Stimulated activated CD8-positive, alpha-beta memory T cell treated with anti-CD3 and anti-CD28 coated beads, Interleukin-4, amount 100 ng/mL, for 4 hours (primary cell): ENCODE results near the gene CLUH.
"Not testable (repeated sequence)": the region's sequence is repeated elsewhere in the genome, so short reads cannot be mapped to it uniquely, and the experiment has no call there.

Experiments used
- DNase-seq, 2 donors: peaks; one replicate each; pipeline ENCODE4 v3.0.0-alpha.2; 2020; ENCODE audit warnings: low read depth in 2 of 2, low spot score in 1 of 2

Gene CLUH

GRCh38 chr17:2703606-2704005 lies 8.0 kb downstream of the CLUH start:
- no peak for DNase-seq

- DNase-seq, result no peak
These were observed 8.4 kb downstream of the CLUH start for GRCh38 chr17:2703181-2703580.

GRCh38 chr17:2701996-2702741 lies 9.4 kb downstream of the CLUH start:
- no peak for DNase-seq

DNA sequence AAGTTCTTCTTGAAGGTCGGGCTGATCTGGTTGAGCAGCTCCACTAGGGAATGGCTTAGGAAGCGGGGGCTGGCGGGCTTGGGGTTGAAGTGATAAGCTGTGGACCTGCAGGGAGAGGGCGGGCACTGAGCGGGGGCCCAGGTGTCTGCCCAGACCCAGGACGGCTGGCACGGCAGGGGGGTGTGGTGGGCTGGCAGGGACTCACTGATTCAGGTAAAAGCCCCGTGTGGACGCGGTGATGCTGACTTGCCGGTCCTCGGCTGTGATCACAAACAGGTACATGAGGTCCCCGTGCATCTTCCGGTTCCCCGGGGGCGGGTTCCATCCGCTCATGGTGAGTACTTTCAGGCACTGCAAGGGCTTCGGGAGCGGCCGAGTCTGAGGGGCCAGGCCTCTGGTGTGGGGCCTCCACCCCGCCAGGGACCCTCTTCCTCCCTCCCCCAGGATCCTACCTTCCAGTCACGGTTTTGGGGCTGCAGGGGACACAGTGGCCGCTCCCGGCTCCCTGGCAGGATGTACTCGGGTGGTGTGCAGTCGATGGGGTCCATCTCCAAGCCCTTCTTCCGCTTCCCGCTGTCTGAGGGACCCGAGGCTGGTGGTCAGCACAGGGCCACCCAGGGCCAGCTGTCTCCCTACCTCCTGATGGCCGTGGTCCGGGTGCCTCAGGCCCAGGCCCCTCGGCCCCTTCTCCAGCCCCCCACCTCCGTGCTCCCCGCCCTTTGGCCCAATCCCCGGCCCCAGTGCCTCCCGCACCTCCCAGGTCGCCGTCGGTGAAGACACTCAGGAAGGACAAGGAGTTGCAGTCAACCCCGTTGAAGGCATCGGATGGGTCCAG lies 10.2 kb downstream of the CLUH start:
- DNase-seq, result no peak

GRCh38 chr17:2700491-2701141 lies 10.9 kb downstream of the CLUH start:
- DNase-seq, result no peak

GRCh38 chr17:2700030-2700490 lies 11.5 kb downstream of the CLUH start:
- DNase-seq, result no peak

DNA sequence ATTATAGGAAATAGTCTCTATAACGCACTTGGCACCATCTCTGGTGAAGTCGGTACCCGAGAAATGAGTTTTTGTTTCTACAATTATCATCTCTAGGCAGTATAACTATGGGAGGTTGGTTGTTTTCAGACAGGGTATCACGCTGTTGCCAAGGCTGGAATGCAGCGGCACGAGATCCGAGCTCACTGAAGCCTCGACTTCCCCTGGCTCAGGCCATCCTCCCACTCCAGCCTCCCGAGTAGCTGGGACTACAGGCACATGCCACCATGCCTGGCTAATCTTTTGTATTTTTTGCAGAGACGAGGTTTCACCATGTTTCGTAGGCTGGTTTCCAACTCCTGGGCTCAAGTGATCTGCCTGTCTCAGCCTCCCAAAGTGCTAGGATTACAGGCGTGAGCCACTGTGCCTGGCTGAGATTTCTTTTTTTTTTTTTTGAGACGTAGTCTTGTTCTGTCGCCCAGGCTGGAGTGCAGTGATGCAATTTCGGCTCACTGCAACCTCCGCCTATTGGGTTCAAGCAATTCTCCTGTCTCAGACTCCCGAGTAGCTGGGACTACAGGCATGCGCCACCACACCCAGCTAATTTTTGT lies 12.3 kb downstream of the CLUH start:
- DNase-seq, result not testable (repeated sequence)

DNA sequence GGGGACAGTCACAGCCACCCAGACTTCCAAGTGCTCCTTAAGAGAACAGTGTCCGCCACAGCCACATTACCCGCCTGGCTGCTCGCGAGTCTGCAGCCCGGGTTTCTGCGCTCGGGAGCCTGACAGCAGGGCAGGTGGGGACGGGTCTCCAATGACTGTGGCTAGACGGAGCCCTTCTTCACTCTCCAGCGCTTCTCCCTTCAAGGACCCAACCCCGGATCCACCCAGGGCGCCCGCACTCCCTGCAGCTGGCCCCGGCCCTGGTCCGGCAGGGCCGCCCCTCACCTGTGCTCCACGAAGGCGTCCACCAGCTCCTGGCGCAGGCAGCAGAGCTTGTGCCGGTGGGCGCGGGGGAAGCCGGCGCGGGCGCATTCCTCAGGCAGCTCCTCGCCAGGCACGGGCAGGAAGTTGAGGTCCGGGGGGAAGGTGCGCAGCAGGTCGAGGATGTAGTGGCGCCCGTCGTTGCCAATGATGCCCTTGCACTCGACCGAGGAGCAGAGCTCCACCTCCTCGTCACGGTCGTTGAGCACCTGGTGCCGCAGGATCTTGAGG lies 13.9 kb downstream of the CLUH start:
- DNase-seq, result no peak

- no peak for DNase-seq
These were observed 15.4 kb downstream of the CLUH start for GRCh38 chr17:2695961-2696760.

DNA sequence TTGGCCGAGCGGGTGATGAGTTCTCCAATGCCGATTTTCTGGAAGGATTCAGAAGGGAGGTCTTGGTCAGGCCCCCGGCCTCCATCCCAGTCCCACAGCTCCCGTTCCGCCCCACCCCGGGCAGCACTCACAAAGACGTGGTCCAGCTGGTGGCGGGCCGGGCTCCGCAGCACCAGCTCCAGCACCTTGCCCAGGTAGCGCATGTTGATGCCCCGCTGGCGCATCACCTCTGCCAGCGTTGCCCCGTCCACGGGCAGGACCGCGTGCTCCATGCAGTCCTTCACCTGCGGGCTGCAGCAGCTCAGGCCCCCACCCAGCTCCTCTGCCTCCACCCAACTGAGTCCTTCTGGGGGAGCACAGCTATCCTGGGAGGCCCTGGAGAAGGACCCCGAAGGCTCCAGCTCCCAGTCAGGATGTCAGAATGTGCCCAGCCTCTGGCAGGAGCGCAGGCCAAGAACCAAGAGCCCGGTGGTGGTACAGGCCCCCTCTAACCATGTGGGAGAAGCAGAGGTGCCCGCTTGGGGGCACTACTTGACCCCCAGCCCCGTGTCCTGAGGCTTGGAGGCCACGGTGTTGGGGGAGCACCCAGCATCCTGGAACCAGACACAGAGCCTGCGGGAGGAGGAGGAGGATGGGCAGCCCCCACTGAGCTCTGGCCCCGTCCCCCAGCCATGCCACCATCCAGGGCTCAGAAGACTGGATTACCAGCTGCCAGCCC lies 16.2 kb downstream of the CLUH start:
- DNase-seq, result no peak

DNA sequence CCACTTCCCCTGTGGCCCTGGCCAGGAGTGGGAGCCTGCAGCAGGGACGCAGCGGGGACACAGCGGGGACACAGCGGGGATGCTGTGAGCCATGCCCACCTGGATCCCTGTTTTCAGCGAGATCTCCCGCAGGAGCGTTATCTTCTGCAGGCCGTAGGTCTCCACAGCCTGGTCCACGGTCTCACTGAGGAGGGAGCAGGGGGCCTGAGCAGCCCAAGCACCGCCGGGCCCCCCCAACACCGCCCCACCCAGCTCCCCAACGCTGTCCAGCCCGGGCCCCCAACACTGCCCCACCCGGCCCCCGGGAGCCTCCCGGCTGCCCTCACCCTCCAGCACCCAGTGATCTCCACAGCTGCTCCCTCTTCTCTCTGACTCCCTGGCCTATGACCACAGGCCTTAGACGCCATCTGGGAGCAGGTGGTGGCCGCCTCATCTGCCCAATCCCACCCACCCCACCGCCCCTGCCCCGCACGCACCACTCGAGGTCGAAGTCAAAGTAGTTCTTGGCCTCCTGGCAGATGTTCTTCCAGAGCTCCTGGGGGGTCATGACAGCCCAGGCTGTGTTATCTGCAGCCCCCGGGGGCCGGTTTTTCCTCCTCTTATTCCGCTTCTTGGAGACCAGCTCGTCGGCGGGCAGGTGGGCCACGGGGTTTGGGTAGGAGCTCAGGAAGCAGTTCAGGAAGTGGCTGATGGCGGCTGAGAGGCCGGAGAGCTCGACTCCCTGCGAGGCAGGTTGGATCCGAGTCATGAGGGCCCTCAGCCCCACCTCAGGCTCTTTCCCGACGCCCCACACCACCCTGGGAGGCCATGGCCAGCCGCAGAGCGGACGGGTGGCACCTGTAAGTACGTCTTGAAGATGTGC lies 17.0 kb downstream of the CLUH start:
- DNase-seq, result no peak

DNA sequence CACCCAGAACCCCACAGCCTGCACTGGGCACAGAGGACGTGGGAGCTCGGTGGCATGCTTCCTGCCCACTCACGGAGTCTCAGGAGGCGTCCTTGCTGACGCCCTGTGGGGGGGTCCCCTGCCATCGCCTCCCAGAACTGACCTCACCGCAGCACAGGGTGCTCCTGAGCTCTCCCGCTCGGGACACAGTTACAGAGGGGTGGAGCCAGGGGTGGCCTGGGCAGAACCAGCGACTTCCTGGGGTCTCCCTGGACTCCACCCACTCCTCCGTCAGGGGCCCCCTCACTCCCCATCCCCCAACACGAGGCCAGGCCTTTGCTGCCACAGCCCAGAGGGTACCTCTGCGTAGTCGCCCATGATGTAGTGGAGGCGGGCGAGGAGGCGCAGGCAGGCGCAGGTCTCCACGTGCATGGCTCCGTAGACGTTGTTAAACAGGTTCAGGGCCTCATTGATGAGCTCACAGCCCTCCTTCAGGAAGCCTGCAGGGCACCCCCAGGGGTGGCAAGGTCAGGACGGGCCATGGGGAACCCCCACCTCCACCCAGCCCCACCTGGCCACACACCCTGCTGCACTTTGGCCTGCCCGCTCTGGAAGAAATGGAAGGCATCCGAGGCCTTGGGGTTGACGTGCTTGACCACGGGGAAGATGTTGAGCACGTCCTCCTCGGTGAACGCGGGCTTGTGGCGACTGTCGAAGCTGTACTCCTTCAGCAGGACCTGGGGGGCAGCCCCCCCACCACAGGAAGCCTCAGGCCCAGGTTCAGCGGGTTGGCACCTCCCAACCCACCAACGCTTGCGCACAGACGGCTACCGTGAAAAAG lies 17.8 kb downstream of the CLUH start:
- DNase-seq, result no peak

DNA sequence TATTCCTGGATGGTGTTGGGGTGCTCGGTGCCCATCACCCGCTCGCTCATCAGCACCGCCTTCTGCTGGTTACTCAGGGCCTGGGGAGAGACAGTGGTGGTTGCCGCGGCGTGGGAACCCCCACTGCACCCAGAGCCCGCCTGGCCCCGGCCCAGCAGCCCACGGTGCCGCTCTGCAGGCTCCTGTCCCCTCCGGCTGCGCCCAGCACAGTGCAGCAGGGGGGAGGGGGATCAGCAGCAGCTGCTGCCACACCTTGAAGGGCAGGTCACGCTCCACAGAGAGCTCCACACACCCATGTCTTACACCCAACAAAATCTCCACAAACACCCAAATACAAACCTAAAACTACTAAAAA lies 18.8 kb downstream of the CLUH start:
- DNase-seq, result no peak

DNA sequence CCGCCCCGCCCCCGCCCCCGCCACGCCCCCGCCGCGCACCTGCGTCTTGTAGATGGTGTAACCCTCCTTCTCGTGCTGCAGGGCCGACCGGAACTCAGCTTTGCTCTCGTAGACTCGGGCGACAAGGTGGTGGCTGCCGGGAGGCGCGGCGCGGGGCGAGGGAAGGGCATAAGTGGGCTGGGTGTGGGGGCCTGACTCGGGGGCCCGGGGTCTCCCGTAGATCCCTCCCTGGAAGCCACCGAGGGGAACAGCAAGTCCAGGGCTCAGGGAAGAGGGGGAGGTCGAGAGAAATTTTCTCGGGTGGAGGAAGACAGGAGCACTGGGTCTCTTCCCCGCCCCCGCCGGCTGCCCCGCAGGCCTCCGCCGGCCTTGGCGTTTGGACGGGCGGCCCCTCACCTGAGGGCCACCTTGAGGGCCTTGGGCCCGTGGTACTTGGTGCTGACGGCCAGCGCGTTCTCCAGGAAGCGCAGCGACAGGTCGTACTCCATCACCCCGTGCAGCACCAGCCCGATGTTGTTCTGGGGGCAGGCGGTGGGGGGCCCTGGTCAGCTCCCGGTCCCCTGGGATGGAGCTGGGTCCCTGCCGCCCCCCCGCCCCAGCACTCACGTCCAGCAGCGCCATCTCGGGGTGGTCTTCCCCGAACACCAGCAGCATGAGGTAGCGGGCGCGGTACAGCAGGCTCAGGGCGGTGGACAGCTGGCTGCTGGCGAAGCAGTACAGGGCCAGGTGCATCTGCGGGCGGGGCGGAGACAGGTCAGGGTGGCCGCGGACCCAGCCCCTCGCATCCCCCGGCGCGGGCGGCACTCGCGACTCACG lies 19.4 kb downstream of the CLUH start:
- DNase-seq, result no peak

- DNase-seq, result no peak
These were observed 20.3 kb downstream of the CLUH start for GRCh38 chr17:2691069-2691871.
